IMR-90 (cell line): ENCODE results near the gene ADSS1. TPM values are rescaled to one million over a fixed set of nuclear protein-coding genes. Genes with fewer than 3 reads are reported as not detected.
A peak's percentile ranks its signal among the peaks of the same experiment; 100 is the strongest.

Experiments used
- ATAC-seq: fragments of 200-7000 bp; cut with Tn5 transposase; 2 replicates; pipeline ENCODE4 v1.9.1; 2020; ENCODE audit warnings: low read depth, mild to moderate bottlenecking, moderate library complexity
- BruUV-seq: library from RNA; stranded (reverse); fragments of 400-500 nt; replicated peaks from 2 replicates; lab custom pipeline; 2021; lab: Mats Ljungman, UMichigan
- CTCF ChIA-PET: fragments of 300-600 bp; formaldehyde crosslinking; extraction: SDS; loops from one replicate; lab custom pipeline; 2021; ENCODE audit warnings: antibody characterized with exemption; lab: Yijun Ruan, JAX
- POLR2A ChIA-PET: fragments of 300-600 bp; sonication (Branson Sonifier 250); formaldehyde crosslinking; loops from one replicate; lab custom pipeline; 2022; ENCODE audit warnings: antibody characterized with exemption; ENCODE audit not compliant: unreplicated experiment; lab: Charles Lee
- DNase-seq: peaks from one replicate; pipeline ENCODE4 v3.0.0; 2013
- H2AFZ ChIP-seq: replicated peaks from 2 replicates; pipeline ENCODE3; 2013; ENCODE audit warnings: low read length, mild to moderate bottlenecking; ENCODE audit not compliant: poor library complexity
- H2AK5ac ChIP-seq: 2 replicates; pipeline ENCODE4 v1.6.1; 2013; ENCODE audit warnings: low read depth, low read length, inconsistent platforms
- H2AK9ac ChIP-seq: replicated peaks from 2 replicates; pipeline ENCODE3; 2013; ENCODE audit warnings: mild to moderate bottlenecking, low read depth, low read length, moderate library complexity; ENCODE audit not compliant: poor library complexity
- H2BK120ac ChIP-seq: 2 replicates; pipeline ENCODE4 v1.6.1; 2013; ENCODE audit warnings: low read depth, low read length, inconsistent platforms
- H2BK15ac ChIP-seq: 3 replicates; pipeline ENCODE4 v1.6.1; 2013; ENCODE audit warnings: low read depth, low read length, inconsistent platforms
- H2BK20ac ChIP-seq: 2 replicates; pipeline ENCODE4 v1.6.1; 2013; ENCODE audit warnings: low read depth, mild to moderate bottlenecking, inconsistent platforms, low read length, moderate library complexity
- H2BK5ac ChIP-seq: 2 replicates; pipeline ENCODE4 v1.6.1; 2013; ENCODE audit warnings: mild to moderate bottlenecking, low read depth, low read length, inconsistent platforms; ENCODE audit not compliant: poor library complexity, severe bottlenecking
- H3K14ac ChIP-seq: replicated peaks from 2 replicates; pipeline ENCODE4 v1.6.1; 2013; ENCODE audit warnings: low read depth, low read length, inconsistent platforms
- H3K18ac ChIP-seq: 2 replicates; pipeline ENCODE4 v1.6.1; 2013; ENCODE audit warnings: low read depth, low read length, control low read depth
- H3K23ac ChIP-seq: 2 replicates; pipeline ENCODE4 v1.6.1; 2013; ENCODE audit warnings: low read depth, low read length, inconsistent platforms
- H3K27ac ChIP-seq: 2 replicates; pipeline ENCODE4 v1.5.1; 2013; ENCODE audit warnings: mild to moderate bottlenecking, control low read depth, low read length; ENCODE audit not compliant: insufficient read depth
- H3K27me3 ChIP-seq: 2 replicates; pipeline ENCODE4 v1.6.1; 2013; ENCODE audit warnings: low read length; ENCODE audit not compliant: control insufficient read depth, insufficient read depth
- H3K36me3 ChIP-seq: 2 replicates; pipeline ENCODE4 v1.6.1; 2013; ENCODE audit warnings: low read length, mixed read lengths; ENCODE audit not compliant: control insufficient read depth, insufficient read depth
- H3K4ac ChIP-seq: 2 replicates; pipeline ENCODE4 v1.6.1; 2013; ENCODE audit warnings: low read depth, low read length, inconsistent platforms
- H3K4me1 ChIP-seq: 2 replicates; pipeline ENCODE4 v1.6.1; 2013; ENCODE audit warnings: low read length, mixed read lengths; ENCODE audit not compliant: control insufficient read depth, insufficient read depth
- H3K4me2 ChIP-seq: 2 replicates; pipeline ENCODE4 v1.6.1; 2013; ENCODE audit warnings: low read depth, mild to moderate bottlenecking, control low read depth, low read length, moderate library complexity
- H3K4me3 ChIP-seq: 2 replicates; pipeline ENCODE4 v1.5.1; 2013; ENCODE audit warnings: low read depth, mild to moderate bottlenecking, control low read depth, low read length, moderate library complexity; ENCODE audit not compliant: insufficient read depth
- H3K56ac ChIP-seq: 2 replicates; pipeline ENCODE4 v1.6.1; 2013; ENCODE audit warnings: low read length, inconsistent platforms; ENCODE audit not compliant: insufficient read depth; ENCODE audit errors: extremely low read depth
- H3K79me1 ChIP-seq, 2 experiments: 2 replicates each; pipeline ENCODE4 v1.6.1; 2013; ENCODE audit warnings: low read length in 2 of 2, inconsistent platforms in 1 of 2, low read depth in 1 of 2
- H3K9ac ChIP-seq: 2 replicates; pipeline ENCODE4 v1.6.1; 2013; ENCODE audit warnings: low read depth, low read length, control low read depth
- H3K9me1 ChIP-seq: 2 replicates; pipeline ENCODE4 v1.6.1; 2013; ENCODE audit warnings: low read length, inconsistent platforms; ENCODE audit not compliant: insufficient read depth
- H3K9me3 ChIP-seq: 2 replicates; pipeline ENCODE4 v1.6.1; 2013; ENCODE audit warnings: low read length; ENCODE audit not compliant: control insufficient read depth, insufficient read depth
- H4K20me1 ChIP-seq: 2 replicates; pipeline ENCODE4 v1.6.1; 2013; ENCODE audit warnings: low read length, inconsistent platforms; ENCODE audit not compliant: insufficient read depth
- H4K5ac ChIP-seq: 2 replicates; pipeline ENCODE4 v1.6.1; 2013; ENCODE audit warnings: mild to moderate bottlenecking, low read depth, low read length, control low read depth
- H4K8ac ChIP-seq, 2 experiments: 2 replicates each; pipeline ENCODE4 v1.6.1; 2013; ENCODE audit warnings: low read depth in 2 of 2, low read length in 2 of 2, control low read depth in 1 of 2, inconsistent platforms in 1 of 2
- H4K91ac ChIP-seq: 2 replicates; pipeline ENCODE4 v1.6.1; 2013; ENCODE audit warnings: low read depth, low read length, inconsistent platforms; ENCODE audit not compliant: insufficient read depth
- NFE2L2 ChIP-seq: fragments of 150-350 bp; IDR thresholded peaks from 2 replicates; pipeline ENCODE4 v1.6.1; 2016; ENCODE audit warnings: low read depth, mild to moderate bottlenecking, low read length
- RAD21 ChIP-seq: IDR thresholded peaks from 2 replicates; pipeline ENCODE4 v1.6.1; 2012; ENCODE audit warnings: low read length, improper control_type of control experiment
- WGBS, 2 experiments: methylation state at CpG; one replicate each; pipeline versions ENCODE4 v1.1.5 to v1.1.7; 2013; ENCODE audit warnings: missing lambda C conversion rate in 2 of 2; ENCODE audit not compliant: insufficient read length in 1 of 2; ENCODE audit errors: extremely low coverage in 2 of 2; 5-methylcytosine and 5-hydroxymethylcytosine counted together
- dilution Hi-C: fragments of 300-500 bp; cut with HindIII; formaldehyde crosslinking; loops from one replicate; pipeline ENCODE4 v1.14.3; 2018; ENCODE audit warnings: low sequenced_read_pairs; ENCODE audit not compliant: unreplicated experiment
- in situ Hi-C: fragments of 300-500 bp; cut with MboI; formaldehyde crosslinking; loops from 3 replicates; pipeline ENCODE4 v1.14.3; 2019; ENCODE audit warnings: low sequenced_read_pairs, inconsistent platforms, mixed read lengths
- intact Hi-C: fragments of 100-400 bp; cut with micrococcal nuclease; formaldehyde crosslinking; loops from 2 replicates; pipeline ENCODE4 v1.10.0; 2022
- polyA plus RNA-seq, 3 experiments: library from polyadenylated mRNA; depleted of rRNA; stranded (reverse); fragments of >200 nt; gene quantifications; 2 replicates each; pipeline ENCODE4 v1.2.3, GENCODE V29; 2012; ENCODE audit warnings: low replicate concordance in 1 of 3
- total RNA-seq: library from RNA; depleted of rRNA; stranded (reverse); fragments of >200 nt; gene quantifications from 2 replicates; pipeline ENCODE4 v1.2.3, GENCODE V29; 2012
- TF ChIP-seq, protein P1 (sequence below): fragments of 150-350 bp; IDR thresholded peaks from 2 replicates; pipeline ENCODE4 v1.6.1; 2017; ENCODE audit warnings: mild to moderate bottlenecking, antibody characterized with exemption, low read length, low read depth

Gene ADSS1
- total and polyA plus RNA-seq, 2 of the 4 experiments (the other 2 are of a cell fraction) = 1.8 to 5.2 TPM

DNA sequence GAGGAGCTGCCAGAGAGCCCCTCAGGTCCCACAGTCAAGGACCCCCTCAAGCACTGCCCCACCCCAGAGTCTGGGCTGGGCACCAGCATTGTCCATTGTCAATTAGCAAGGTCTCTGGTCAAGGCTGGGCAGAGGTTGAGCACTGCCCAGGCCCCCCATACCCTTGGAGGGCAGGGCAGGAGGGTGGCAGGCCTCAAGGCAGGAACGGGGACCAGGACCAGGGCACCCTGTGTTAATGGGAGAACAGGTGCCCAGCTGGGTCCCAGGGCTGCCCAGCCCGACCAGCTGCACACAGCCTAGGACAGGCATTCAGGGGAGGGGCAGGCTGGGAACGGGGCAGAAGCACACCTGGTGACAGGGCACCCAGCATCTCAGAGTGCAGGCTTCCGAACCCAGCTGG is 47.3 kb downstream of the ADSS1 start:
- ChIA-PET POLR2A (no interaction called here), CTCF (interaction anchor here (1.2 to 1.6 kb wide), 2 partner anchors 18 to 56 kb away, joined by 4 to 5 read pairs; partner anchors contain the start of gene SIVA1)
- intact Hi-C loops (no loop called here), in situ Hi-C loops (no loop called here), dilution Hi-C loops (no loop called here)
- peaks cover 22% of the 10 kb centered on the region for H4K20me1 ChIP-seq
- no peak overlapping the region for H2AFZ ChIP-seq
- no peak overlapping the region for H2AK5ac ChIP-seq
- no CpG with 5 or more reads among the region's 4 CpGs for WGBS, 2 experiments
- BruUV-seq = no TSS peak
- no peak for DNase-seq
- peak overlapping the region; percentile 28 for H2AK9ac ChIP-seq
- peaks cover 0 to 18% of the 10 kb centered on the region in 2 experiments; a peak in 1 of 4 replicates for H3K79me1 ChIP-seq
- H2BK120ac ChIP-seq = no peak overlapping the region
- no peak overlapping the region for H3K56ac ChIP-seq
- ATAC-seq = no peak
- H3K18ac ChIP-seq = no peak overlapping the region
- no peaks in the 10 kb centered on the region for H3K27me3 ChIP-seq
- no peak overlapping the region for H2BK20ac ChIP-seq
- H3K4me1 ChIP-seq = peaks cover 5% of the 10 kb centered on the region
- H2BK15ac ChIP-seq = no peak overlapping the region
- H2BK5ac ChIP-seq = no peak overlapping the region
- no peak overlapping the region for H3K9ac ChIP-seq
- H3K4me3 ChIP-seq = no peak overlapping the region
- no peak overlapping the region for H3K4ac ChIP-seq
- H4K91ac ChIP-seq = no peak overlapping the region
- H3K36me3 ChIP-seq = peaks cover 52% of the 10 kb centered on the region
- H3K9me3 ChIP-seq = no peaks in the 10 kb centered on the region; the same call in 1 of the 2 replicates
- H3K14ac ChIP-seq = no peak overlapping the region
- no peak overlapping the region for H3K23ac ChIP-seq
- no peaks in the 10 kb centered on the region for H3K9me1 ChIP-seq
- H4K8ac ChIP-seq = no peak overlapping the region
- no peak overlapping the region for H3K27ac ChIP-seq
- no peak for TF ChIP-seq RAD21
- TF ChIP-seq NFE2L2 = no peak
- TF ChIP-seq, protein P1, sequence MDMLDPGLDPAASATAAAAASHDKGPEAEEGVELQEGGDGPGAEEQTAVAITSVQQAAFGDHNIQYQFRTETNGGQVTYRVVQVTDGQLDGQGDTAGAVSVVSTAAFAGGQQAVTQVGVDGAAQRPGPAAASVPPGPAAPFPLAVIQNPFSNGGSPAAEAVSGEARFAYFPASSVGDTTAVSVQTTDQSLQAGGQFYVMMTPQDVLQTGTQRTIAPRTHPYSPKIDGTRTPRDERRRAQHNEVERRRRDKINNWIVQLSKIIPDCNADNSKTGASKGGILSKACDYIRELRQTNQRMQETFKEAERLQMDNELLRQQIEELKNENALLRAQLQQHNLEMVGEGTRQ = no peak
- no peak overlapping the region for H3K4me2 ChIP-seq
- no peak overlapping the region for H4K5ac ChIP-seq
